ENCODE data around the gene GPRC5D.

The GPRC5D gene

GRCh38 chr12:12973019-12973418 lies 21.0 kb upstream of the GPRC5D start:
- in situ Hi-C loops (cut with MboI; ENCODE audit: low sequenced_read_pairs): no loop called here
- Histone ChIP-seq H3K27me3 (ENCODE audit: low read depth) (no peaks in the 10 kb centered on the region), H3K9me3 (no peaks in the 10 kb centered on the region), H3K36me3 (replicated peaks) (peaks cover 28% of the 10 kb centered on the region; the same call in 1 of the 2 replicates), H3K4me1 (no peaks in the 10 kb centered on the region), H3K4me3 (no peak overlapping the region)
- no peak for DNase-seq (ENCODE audit: low spot score in 2 of 2)

GRCh38 chr12:12965836-12966235 lies 13.9 kb upstream of the GPRC5D start:
- H3K4me3 ChIP-seq: no peak overlapping the region
- H3K9me3 ChIP-seq: no peaks in the 10 kb centered on the region
- in situ Hi-C loops (cut with MboI; ENCODE audit: low sequenced_read_pairs): no loop called here
- H3K27me3 ChIP-seq (ENCODE audit: low read depth): no peaks in the 10 kb centered on the region
- H3K36me3 ChIP-seq (replicated peaks): no peaks in the 10 kb centered on the region
- no peak for DNase-seq (ENCODE audit: low spot score in 2 of 2)
- no peaks in the 10 kb centered on the region for H3K4me1 ChIP-seq

- in situ Hi-C loops (cut with MboI; ENCODE audit: low sequenced_read_pairs): no loop called here
- no peaks in the 10 kb centered on the region for H3K9me3 ChIP-seq
- no peak overlapping the region for H3K4me3 ChIP-seq
- no peaks in the 10 kb centered on the region for H3K36me3 ChIP-seq (replicated peaks)
- DNase-seq (ENCODE audit: low spot score in 2 of 2): no peak
- H3K4me1 ChIP-seq: no peaks in the 10 kb centered on the region
- H3K27me3 ChIP-seq (ENCODE audit: low read depth): no peaks in the 10 kb centered on the region
Observed at GRCh38 chr12:12964255-12964654, 12.3 kb upstream of the GPRC5D start.

- H3K36me3 ChIP-seq (replicated peaks): no peaks in the 10 kb centered on the region
- no peak overlapping the region for H3K4me3 ChIP-seq
- in situ Hi-C loops (cut with MboI; ENCODE audit: low sequenced_read_pairs): no loop called here
- no peaks in the 10 kb centered on the region for H3K9me3 ChIP-seq
- H3K27me3 ChIP-seq (ENCODE audit: low read depth): no peaks in the 10 kb centered on the region
- no peaks in the 10 kb centered on the region for H3K4me1 ChIP-seq
- DNase-seq (ENCODE audit: low spot score in 2 of 2): no peak
Observed at GRCh38 chr12:12960639-12961209, 8.8 kb upstream of the GPRC5D start.

- H3K4me1 ChIP-seq: no peaks in the 10 kb centered on the region
- in situ Hi-C loops (cut with MboI; ENCODE audit: low sequenced_read_pairs): no loop called here
- no peak for DNase-seq (ENCODE audit: low spot score in 2 of 2)
- no peaks in the 10 kb centered on the region for H3K36me3 ChIP-seq (replicated peaks)
- H3K9me3 ChIP-seq: no peaks in the 10 kb centered on the region
- no peaks in the 10 kb centered on the region for H3K27me3 ChIP-seq (ENCODE audit: low read depth)
- H3K4me3 ChIP-seq: no peak overlapping the region
Observed at GRCh38 chr12:12958886-12959285, 6.9 kb upstream of the GPRC5D start.

DNA sequence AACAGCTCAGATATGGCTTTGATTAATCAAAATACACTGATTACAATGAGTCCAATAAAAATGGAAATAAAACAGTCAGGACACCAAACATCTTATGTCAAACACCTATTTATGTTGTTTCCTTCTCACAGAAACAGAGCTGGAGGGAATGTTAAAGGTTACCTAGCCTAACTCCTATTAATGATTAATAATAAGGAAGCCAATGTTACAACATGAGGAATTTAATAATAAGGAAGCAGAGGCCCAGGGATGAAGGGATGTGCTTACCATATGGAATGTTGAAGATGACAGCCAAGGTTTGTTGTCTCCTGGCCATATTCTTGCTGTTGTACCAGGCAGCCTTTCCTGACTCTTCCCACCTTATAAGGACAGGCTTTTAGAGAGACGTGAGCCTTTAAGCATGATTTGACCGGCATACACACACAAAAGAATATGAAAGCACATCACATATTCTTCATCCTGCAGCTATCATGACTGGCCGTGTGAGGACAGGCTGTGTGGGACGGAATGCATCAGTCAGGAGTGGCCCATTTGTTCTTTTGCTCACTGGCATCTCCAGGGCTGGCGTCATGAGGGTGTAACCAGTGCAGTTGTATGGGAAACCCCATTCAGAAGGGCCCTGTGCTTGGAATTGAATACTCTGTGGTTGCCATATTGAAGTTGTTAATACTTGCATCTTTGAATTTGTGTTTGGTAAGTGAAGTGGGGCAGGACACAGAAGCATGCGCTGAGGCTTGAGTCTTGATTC lies 3.1 kb upstream of the GPRC5D start:
- Histone ChIP-seq H3K4me1 (no peaks in the 10 kb centered on the region; the same call in 1 of the 2 replicates), H3K9me3 (no peaks in the 10 kb centered on the region), H3K4me3 (no peak overlapping the region), H3K36me3 (replicated peaks) (no peaks in the 10 kb centered on the region), H3K27me3 (ENCODE audit: low read depth) (no peaks in the 10 kb centered on the region)
- in situ Hi-C loops (cut with MboI; ENCODE audit: low sequenced_read_pairs): no loop called here
- DNase-seq (ENCODE audit: low spot score in 2 of 2): no peak

DNA sequence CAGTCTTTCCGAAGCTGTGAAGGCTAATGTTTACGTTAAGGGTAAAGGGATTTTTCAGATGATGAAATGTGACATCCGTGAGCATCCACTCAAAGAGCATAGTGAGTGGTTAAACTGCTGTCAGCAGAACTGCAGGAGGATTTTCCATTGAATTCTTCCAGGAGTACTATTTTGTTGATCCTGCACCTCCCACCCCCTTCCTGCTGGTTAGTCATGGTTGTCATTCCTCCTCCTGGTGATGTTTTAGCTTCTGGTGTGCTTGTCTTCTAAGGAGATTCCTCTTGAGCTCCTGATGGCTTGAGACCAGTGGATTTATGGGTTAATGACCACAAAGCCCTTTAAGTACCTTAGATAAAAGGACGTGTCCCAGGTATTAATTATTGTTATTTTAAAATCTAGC lies 2.4 kb upstream of the GPRC5D start:
- no peak overlapping the region for H3K4me3 ChIP-seq
- H3K4me1 ChIP-seq: no peaks in the 10 kb centered on the region; the same call in 1 of the 2 replicates
- DNase-seq (ENCODE audit: low spot score in 2 of 2): no peak
- H3K36me3 ChIP-seq (replicated peaks): no peaks in the 10 kb centered on the region
- in situ Hi-C loops (cut with MboI; ENCODE audit: low sequenced_read_pairs): no loop called here
- no peaks in the 10 kb centered on the region for H3K27me3 ChIP-seq (ENCODE audit: low read depth)
- no peaks in the 10 kb centered on the region for H3K9me3 ChIP-seq

DNA sequence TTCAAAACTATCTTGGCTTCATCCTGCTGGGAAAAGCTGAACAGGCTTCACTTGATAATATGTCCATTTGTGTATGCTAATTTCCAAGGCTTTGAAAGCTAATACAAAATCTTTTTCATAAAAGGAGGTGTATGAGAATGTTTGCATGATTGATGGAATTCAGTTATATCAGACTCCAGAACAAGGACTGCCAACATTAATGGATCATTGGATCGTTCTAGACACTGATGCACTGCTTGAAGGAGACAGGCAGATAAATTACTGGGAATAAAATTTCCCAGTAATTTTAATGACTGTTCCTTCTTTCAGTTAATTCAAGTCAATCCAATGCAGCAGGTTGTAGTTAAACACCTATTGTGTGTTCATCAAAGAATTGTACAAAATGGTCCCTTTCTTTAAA lies 466 bp downstream of the GPRC5D start:
- no peaks in the 10 kb centered on the region for H3K9me3 ChIP-seq
- DNase-seq (ENCODE audit: low spot score in 2 of 2): no peak
- H3K36me3 ChIP-seq (replicated peaks): no peaks in the 10 kb centered on the region
- in situ Hi-C loops (cut with MboI; ENCODE audit: low sequenced_read_pairs): no loop called here
- no peaks in the 10 kb centered on the region; the same call in 1 of the 2 replicates for H3K4me1 ChIP-seq
- H3K27me3 ChIP-seq (ENCODE audit: low read depth): no peaks in the 10 kb centered on the region
- H3K4me3 ChIP-seq: no peak overlapping the region

DNA sequence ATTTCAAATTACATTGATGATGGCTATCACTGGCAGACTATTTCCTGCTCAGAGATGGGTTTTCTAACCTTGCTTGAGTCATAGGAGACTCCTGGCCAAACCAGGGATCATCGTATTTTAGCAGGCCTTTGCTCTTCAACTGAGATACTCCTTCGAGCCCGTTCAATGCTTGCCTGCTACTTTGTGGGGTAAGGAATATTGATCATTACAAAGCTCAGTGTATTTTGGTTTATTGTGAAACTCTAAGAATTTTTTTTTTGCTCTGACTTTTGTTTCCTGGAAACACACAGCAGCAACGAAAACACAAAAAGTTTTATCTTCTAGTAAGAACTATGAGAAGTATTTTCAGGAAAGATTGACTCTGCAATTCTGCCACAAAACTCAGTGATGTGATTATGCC lies 4.1 kb downstream of the GPRC5D start:
- no peaks in the 10 kb centered on the region; the same call in 1 of the 2 replicates for H3K4me1 ChIP-seq
- in situ Hi-C loops (cut with MboI; ENCODE audit: low sequenced_read_pairs): no loop called here
- H3K27me3 ChIP-seq (ENCODE audit: low read depth): peaks cover 3% of the 10 kb centered on the region; the same call in 1 of the 2 replicates
- H3K4me3 ChIP-seq: no peak overlapping the region
- no peaks in the 10 kb centered on the region for H3K36me3 ChIP-seq (replicated peaks)
- no peaks in the 10 kb centered on the region for H3K9me3 ChIP-seq
- no peak for DNase-seq (ENCODE audit: low spot score in 2 of 2)

DNA sequence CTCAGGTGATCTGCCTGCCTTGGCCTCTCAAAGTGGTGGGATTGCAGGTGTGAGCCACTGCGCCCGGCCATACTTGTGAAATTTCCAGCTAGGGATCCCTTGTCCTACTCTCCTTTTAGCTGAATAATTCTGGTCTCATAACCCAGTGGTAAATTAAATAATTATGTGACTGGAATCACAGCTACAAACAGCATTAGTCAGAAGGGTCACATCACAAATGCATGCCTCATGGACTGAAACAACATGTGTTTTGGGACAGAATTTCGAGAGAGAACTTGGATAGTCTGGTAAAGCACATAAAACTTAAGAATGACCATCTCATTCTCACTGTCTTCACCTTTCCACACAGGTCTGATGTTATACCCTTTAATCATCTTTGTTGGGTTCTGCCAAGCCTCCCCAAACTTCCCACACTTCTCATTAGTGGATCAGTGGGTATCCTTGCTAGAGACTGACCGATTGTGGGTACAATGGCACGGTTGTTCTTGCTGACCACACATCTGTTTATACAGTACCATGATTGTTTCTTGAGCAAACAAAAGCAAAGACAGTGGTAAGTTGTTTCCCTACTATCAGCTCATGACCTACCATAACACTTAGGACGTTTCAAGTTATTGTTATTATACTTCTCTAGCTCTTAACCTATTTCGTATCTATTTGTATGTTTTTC lies 5.1 kb downstream of the GPRC5D start:
- Histone ChIP-seq H3K4me1 (no peaks in the 10 kb centered on the region; the same call in 1 of the 2 replicates), H3K27me3 (ENCODE audit: low read depth) (peaks cover 3% of the 10 kb centered on the region; the same call in 1 of the 2 replicates), H3K9me3 (no peaks in the 10 kb centered on the region), H3K4me3 (no peak overlapping the region), H3K36me3 (replicated peaks) (no peaks in the 10 kb centered on the region)
- in situ Hi-C loops (cut with MboI; ENCODE audit: low sequenced_read_pairs): no loop called here
- no peak for DNase-seq (ENCODE audit: low spot score in 2 of 2)

GRCh38 chr12:12945591-12945990 lies 6.4 kb downstream of the GPRC5D start:
- Histone ChIP-seq H3K36me3 (replicated peaks) (no peaks in the 10 kb centered on the region), H3K27me3 (ENCODE audit: low read depth) (peaks cover 3% of the 10 kb centered on the region; the same call in 1 of the 2 replicates), H3K4me3 (no peak overlapping the region), H3K4me1 (no peaks in the 10 kb centered on the region), H3K9me3 (no peaks in the 10 kb centered on the region)
- DNase-seq (ENCODE audit: low spot score in 2 of 2): no peak
- in situ Hi-C loops (cut with MboI; ENCODE audit: low sequenced_read_pairs): no loop called here

DNA sequence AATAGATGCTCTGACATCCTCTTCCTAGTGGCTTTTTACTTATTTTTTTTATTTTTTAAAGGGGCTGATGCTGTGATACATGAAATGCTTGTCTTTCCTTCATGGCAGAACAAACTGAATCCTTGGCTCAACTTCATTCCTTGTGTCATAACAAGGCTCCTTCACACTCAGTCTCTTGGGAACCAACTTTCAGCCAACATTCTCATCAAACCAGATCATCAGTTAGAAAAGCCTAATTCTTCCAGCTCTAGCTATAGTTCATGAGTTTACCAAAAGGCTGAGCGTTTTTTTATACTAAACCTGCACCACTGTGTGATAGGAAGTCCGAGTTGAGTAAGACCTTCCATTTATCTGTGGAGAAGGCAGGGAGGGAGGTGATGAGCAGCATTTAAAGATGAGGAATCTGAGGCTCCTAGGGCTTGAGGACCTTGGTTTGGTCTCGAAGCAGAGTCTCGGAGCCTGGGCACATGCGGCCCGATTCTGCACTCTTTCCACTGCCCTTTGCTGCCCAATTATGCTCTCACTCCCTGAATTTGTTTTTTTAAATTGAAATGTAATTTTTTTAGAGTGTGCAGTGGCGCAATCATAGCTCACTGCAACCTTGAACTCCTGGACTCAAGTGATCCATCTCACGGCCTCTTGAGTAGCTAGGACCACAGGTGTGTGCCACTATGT lies 8.2 kb downstream of the GPRC5D start:
- Histone ChIP-seq H3K4me3 (no peak overlapping the region), H3K9me3 (no peaks in the 10 kb centered on the region), H3K27me3 (ENCODE audit: low read depth) (peaks cover 3% of the 10 kb centered on the region; the same call in 1 of the 2 replicates), H3K36me3 (replicated peaks) (no peaks in the 10 kb centered on the region), H3K4me1 (no peaks in the 10 kb centered on the region)
- no peak for DNase-seq (ENCODE audit: low spot score in 2 of 2)
- in situ Hi-C loops (cut with MboI; ENCODE audit: low sequenced_read_pairs): no loop called here

- DNase-seq (ENCODE audit: low spot score in 2 of 2): no peak
- in situ Hi-C loops (cut with MboI; ENCODE audit: low sequenced_read_pairs): no loop called here
- Histone ChIP-seq H3K9me3 (no peaks in the 10 kb centered on the region), H3K4me1 (no peaks in the 10 kb centered on the region), H3K27me3 (ENCODE audit: low read depth) (peaks cover 3% of the 10 kb centered on the region; the same call in 1 of the 2 replicates), H3K4me3 (no peak overlapping the region), H3K36me3 (replicated peaks) (no peaks in the 10 kb centered on the region)
Observed at GRCh38 chr12:12941450-12942350, 10.3 kb downstream of the GPRC5D start.

Data from HAP-1 (cell line).